NCI-H128 (cell line): Measurements from ENCODE around the gene PTGDS.

Source experiments
- DNase-seq: peaks from one replicate; lab custom pipeline; 2025; ENCODE audit not compliant: unreplicated experiment; lab: John Stamatoyannopoulos, UW

PTGDS gene

DNA sequence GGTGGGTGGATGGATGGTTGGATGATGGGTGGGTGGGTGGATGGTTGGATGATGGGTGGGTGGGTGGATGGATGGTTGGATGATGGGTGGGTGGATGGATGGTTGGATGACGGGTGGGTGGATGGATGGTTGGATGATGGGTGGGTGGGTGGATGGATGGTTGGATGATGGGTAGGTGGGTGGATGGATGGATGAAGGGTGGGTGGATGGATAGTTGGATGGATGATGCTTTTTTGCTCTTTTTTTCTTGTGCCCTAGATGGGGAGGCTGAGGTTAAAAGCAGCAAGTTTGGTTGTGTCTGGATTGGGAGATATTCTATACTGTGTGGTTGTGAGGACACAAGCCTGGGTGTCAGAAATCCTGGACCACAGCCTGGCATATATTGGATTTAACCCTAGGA is 19.8 kb upstream of the PTGDS start:
- no peak for DNase-seq

DNA sequence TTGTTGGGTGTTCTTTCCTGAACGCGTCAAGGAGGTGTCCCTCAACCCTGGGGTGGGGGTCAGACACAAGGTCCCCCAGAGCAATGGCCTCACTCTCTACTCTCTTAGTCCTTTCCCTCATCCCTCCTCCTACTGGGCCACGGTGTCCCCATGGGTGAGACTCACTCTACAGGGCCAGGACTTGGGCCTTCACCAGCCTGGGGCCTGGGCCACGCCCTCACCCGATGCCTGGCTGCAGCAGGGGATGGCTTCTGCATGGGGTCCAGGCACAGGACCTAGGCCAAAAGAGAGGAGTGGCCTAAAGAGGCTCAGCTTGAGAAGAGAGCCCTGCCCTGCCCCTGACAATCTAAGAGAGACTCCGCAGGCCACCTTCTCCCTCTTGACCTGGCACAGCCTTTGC is 19.4 kb upstream of the PTGDS start:
- no peak for DNase-seq

DNA sequence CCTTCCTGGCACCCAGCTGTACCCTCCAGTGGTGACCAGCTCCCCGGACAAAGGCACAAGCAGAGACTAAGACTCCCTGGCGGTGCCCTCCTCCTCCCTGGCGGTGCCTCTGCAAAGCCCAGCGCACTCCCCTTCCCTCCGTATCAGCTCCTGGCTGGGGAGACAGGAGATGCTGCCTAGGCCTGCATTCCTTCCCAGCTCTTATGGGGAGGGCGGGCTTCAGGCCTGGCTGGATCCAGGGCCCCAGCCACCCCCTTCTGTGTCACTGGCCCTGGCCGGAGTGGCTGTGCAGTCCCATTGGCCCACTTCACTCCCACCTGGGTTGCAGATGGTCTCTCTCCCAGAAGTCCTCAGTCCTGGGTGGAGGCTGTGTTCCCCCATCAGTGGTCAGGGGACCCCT is 18.8 kb upstream of the PTGDS start:
- DNase-seq, result no peak

- no peak for DNase-seq
These were observed 18.1 kb upstream of the PTGDS start for GRCh38 chr9:136958898-136959850.

DNA sequence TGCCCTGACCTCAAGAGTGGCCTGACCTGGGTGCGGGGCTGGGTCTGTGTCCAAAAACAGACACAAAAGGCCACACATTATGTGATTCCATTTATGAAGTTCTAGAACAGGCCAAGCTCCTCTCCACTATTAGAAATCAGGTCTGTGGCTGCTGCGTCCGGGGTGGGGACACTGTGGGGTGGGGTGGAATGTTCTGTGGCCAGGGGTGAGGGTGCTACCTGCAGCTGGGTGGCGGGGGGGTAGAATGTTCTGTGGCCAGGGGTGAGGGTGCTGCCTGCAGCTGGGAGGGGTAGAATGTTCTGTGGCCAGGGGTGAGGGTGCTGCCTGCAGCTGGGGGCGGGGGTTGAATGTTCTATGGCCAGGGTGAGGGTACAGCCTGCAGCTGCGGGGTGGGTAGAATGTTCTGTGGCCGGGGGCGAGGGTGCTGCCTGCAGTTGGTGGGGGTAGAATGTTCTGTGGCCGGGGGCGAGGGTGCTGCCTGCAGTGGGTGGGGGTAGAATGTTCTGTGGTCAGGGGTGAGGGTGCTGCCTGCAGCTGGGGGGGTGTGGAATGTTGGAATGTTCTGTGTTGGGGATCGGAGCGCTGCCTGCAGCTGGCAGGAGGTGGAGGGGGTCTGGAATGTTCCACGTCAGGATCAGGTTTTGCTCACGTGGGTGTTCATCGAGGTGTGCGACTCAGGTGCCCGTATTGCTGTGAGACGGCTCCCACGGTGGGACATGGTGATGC is 16.9 kb upstream of the PTGDS start:
- no peak for DNase-seq

- no peak for DNase-seq
These were observed 16.4 kb upstream of the PTGDS start for GRCh38 chr9:136960938-136961275.

DNA sequence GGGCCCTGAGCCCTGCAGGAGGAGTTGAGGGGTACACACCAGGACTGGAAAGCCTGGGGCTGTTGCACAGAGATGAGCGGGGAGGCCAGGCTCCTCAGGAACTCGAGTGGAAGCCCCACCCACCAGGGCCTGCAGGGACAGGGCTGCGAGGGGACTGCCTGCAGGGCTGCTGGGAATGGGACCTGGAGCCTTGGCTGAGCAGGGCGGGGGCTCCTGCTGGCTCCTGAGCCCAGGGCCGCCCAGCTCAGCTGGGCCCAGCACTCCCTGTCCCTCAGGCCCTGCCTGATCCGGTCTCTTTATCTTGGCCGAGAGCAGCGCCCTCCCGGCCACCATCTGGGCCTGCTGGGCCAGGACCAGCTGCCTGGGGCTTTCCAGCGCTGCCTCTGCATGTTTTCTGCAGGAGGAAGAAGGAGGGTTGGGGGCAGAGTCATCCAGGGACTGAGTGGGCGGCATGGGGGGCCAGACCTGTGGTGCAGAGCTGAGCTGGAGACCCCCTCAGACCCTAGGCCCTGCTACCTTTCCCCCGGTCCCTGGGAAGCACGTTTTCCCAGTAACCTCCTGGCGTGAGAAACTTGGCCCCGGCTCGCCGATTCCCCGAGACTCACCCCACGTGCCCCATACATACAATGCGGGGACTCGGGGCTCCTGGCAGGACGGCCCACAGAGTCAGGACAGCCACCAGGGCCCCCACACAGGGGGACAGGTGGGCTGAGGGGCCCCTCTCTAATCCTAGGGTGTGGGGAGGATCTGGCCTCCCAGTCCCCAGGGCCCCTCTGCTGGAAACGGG is 15.8 kb upstream of the PTGDS start:
- DNase-seq, result no peak

GRCh38 chr9:136962163-136962562 is 15.1 kb upstream of the PTGDS start:
- DNase-seq, result no peak

DNA sequence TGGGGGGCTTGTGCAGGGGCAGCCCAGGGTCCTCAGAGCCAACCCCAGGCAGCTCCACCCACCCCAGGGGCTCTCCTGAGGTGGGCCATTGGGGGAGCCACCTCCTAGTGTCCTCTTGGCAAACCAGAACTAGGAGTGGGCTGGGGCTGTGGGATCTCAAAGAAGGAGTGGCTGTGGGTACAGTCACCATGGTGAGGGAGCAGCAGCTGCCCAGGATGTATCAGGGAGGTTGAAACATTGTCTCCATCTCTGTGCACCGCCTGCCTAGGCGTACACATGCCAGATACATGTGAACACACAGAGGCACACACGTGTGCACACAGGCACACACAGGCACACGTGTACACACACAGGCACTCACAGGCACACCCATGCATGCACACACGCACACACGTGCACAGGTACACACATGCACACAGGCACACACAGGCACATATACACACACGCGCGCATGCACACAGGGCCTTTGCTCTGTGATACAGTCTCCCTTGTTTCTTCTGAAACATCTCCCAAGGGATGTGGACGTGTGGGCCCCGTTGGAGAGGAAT is 14.5 kb upstream of the PTGDS start:
- DNase-seq, result no peak

DNA sequence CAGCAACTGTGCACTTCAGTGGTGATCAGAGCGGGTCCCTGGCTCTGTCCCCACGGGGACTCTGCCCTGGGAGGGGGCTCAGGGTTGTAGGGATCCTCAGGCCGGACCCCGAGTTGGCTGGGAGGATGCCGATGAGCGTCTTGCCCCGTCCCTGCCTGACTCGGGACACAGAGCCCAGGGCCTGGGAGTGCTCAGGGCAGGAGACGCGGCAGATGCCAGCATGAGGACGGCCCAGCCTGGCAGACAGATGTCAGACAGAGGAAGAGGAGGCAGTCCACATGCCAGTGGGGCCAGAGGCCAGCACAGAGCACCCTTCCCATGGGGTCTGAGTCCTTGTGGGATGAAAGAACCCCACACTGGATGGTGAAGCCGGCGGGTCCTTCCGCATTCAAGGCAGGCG is 14.0 kb upstream of the PTGDS start:
- no peak for DNase-seq

DNA sequence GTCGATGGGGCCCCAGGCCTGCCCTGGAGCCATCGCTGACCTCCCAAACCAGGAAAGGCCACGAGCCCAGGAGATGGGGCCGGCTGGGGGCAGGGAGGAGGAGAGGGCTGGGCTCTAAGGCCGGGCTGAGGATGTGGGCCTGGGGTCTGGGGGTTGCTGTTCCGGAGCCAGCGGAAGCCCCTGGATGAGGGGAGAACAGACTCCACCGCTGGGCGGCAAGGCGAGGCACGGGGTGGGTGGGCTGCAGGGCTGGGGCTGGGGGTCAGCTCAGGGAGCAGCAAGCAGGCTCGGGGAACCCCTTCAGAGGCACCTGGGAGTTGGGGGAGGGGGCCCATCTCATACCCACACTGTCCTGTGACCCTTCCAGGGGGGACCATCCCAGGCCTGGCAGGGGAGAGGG is 13.6 kb upstream of the PTGDS start:
- DNase-seq, result no peak

DNA sequence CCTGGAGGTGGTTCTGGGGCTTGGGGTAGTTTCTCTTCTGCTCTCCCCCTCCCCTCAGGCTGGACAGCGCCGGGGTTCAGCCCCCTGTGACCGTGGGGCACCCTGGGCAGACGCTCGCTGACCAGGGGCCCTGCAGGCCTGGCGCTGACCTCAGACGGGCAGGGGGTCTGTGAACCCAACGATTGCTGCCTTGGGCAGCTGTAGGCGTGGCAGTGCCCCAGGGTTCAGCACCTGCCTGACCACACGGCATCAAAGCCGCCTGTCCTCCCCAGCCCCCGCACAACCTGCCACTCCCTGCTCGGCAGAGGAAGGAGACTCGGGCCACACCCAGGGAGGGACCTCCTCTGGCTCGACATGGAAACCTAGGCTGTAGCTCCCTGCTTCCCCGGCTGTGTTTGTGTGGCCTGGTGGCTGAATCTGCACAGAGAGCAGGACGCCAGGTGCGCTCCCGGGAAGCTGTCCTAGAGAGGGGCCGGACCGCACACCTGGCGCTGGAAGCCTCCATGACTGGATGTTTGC is 13.1 kb upstream of the PTGDS start:
- no peak for DNase-seq

- DNase-seq, result no peak
These were observed 12.4 kb upstream of the PTGDS start for GRCh38 chr9:136964833-136965422.

DNA sequence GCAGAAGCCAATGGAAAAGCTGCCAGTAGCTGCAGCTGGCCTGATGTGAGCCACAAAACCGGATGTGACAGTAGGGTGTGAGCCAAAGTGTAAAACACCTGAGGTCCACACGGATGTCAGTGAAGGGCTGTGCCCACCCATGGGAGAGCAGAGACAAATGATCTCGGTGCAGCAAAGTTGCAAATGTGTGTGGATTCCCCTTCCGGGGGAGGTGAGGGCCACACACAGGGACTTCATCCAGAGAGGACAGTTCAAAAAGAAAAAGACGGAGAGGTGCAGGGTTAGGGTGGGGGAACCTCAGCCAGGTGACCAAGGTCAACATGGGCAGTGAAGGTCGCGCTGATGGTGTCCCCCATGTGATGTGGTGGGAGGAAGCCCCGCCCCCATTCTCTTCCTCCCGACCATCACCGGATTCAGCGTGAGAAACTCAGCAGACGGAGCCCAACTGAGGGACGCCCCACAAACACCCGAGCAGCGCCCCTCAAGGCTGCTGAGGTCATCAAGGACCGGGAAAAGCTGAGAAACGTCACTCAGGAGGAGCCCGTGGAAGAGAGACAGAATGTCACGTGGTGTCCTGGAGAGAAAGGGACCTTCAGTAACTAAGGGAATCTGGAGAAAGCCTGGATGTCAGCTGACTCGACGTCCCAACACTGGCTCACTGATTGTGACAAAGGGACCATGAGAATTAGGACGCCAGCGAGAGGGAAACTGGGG is 11.4 kb upstream of the PTGDS start:
- no peak for DNase-seq

- DNase-seq, result no peak
These were observed 8.8 kb upstream of the PTGDS start for GRCh38 chr9:136968333-136969127.

DNA sequence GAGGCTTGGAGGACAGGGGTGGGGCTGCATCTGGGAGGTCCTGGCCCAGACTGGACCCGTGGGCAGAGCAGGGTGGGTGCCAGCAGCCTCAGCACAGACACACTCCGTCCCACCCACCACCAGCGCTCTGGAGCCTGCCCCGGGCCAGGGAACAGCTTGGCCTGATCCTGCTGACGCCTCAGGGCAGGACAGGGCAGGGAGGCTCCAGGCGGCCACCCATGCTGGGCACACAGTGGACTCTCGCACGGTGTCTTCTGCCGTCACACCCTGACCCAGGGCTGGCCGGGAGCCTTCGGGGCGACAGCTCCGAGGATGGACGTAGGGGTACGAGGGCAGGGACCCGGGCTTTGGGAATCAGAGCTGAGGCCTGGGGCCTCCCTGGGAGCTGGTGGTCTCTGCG is 8.2 kb upstream of the PTGDS start:
- no peak for DNase-seq

- no peak for DNase-seq
These were observed 7.5 kb upstream of the PTGDS start for GRCh38 chr9:136969774-136970173.

- no peak for DNase-seq
These were observed 6.9 kb upstream of the PTGDS start for GRCh38 chr9:136970361-136970760.

- no peak for DNase-seq
These were observed 5.6 kb upstream of the PTGDS start for GRCh38 chr9:136971746-136972145.
